Brain microvascular endothelial cell (primary cell): ENCODE data around the gene DPYD.

Experiments
- DNase-seq: peaks from one replicate; pipeline ENCODE4 v3.0.0-alpha.2; 2020
- H3K27ac ChIP-seq: fragments of 250-450 bp; sonication (Bioruptor Pico); 2 replicates; pipeline ENCODE4 v1.5.1; 2020; ENCODE audit warnings: mild to moderate bottlenecking, moderate library complexity
- H3K27me3 ChIP-seq: fragments of 250-450 bp; sonication (Bioruptor Pico); replicated peaks from 2 replicates; pipeline ENCODE4 v1.5.1; 2020; ENCODE audit warnings: mild to moderate bottlenecking
- H3K36me3 ChIP-seq: fragments of 250-450 bp; sonication (Bioruptor Pico); replicated peaks from 2 replicates; pipeline ENCODE4 v1.5.1; 2020; ENCODE audit warnings: mild to moderate bottlenecking
- H3K4me3 ChIP-seq: 2 replicates; pipeline ENCODE4 v1.5.1; 2011; ENCODE audit warnings: low read depth, mild to moderate bottlenecking, control low read depth, low read length, moderate library complexity
- in situ Hi-C: cut with HindIII; loops from 2 replicates; pipeline ENCODE4 v1.10.0; 2017; ENCODE audit warnings: low sequenced_read_pairs, low pct_ligation_motif_present
- TF ChIP-seq, protein P1 (sequence below): IDR thresholded peaks from 2 replicates; pipeline ENCODE4 v1.5.1; 2011; ENCODE audit warnings: low read depth, mild to moderate bottlenecking, moderate library complexity, low read length, control low read depth, inconsistent platforms; ENCODE audit errors: missing control alignments

Gene DPYD

DNA sequence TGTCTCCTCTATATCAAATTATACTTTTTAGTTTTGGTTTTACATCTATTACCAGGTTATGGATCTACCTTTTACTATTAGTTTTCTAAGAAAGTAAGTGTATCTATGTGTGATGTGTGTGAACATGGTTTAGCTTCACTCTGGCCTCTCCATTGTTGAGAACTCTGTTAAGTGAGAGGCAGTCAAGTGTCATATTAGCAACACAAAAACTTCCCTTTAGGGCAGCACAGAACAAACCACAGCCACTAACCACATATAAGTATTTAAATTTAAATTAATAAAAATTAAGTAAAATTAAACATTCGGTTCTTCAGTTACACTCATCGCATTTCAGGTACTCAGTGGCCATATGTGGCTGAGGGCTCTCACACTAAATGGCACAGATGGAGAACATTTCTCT lies 96.6 kb downstream of the DPYD start:
- Histone ChIP-seq H3K27me3 (no peaks in the 10 kb centered on the region), H3K27ac (no peak overlapping the region), H3K4me3 (no peak overlapping the region), H3K36me3 (no peaks in the 10 kb centered on the region)
- TF ChIP-seq, protein P1, sequence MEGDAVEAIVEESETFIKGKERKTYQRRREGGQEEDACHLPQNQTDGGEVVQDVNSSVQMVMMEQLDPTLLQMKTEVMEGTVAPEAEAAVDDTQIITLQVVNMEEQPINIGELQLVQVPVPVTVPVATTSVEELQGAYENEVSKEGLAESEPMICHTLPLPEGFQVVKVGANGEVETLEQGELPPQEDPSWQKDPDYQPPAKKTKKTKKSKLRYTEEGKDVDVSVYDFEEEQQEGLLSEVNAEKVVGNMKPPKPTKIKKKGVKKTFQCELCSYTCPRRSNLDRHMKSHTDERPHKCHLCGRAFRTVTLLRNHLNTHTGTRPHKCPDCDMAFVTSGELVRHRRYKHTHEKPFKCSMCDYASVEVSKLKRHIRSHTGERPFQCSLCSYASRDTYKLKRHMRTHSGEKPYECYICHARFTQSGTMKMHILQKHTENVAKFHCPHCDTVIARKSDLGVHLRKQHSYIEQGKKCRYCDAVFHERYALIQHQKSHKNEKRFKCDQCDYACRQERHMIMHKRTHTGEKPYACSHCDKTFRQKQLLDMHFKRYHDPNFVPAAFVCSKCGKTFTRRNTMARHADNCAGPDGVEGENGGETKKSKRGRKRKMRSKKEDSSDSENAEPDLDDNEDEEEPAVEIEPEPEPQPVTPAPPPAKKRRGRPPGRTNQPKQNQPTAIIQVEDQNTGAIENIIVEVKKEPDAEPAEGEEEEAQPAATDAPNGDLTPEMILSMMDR, result no peak
- DNase-seq, result no peak
- in situ Hi-C loops, result no loop called here

DNA sequence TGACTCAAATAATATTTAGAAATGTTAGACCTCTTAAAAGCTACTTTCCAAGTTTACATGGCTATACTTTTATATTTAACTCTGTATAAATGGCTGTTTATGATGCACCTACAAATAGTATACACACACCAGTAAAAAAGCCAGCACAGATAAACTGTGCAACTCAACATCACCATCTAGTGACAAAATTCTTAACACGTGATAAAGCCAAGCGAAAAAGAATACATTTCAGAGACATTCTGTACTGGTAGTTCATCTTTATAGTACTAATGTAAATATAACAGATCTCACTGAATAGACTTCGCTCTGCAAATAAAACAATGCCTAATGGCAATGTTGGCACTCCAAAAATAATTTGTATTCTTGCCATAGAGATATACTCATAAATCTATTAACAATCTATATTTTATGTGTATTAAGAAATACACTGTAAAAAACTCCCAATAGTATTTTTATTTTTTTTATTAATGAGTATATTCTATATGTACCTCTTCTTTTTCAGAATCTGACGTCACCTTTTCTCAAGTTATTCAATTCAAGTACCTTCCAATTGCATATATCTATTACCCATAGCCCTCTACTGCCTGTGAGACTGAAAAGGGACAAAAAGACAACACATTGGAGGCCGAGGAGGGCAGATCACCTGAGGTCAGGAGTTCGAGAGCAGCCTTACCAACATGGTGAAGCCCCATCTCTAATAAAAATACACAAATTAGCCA lies 100.2 kb downstream of the DPYD start:
- Histone ChIP-seq H3K36me3 (no peaks in the 10 kb centered on the region), H3K27ac (no peak overlapping the region), H3K4me3 (no peak overlapping the region), H3K27me3 (no peaks in the 10 kb centered on the region)
- in situ Hi-C loops, result no loop called here
- DNase-seq, result peak; percentile 25
- TF ChIP-seq, protein P1, result peak; percentile 33

DNA sequence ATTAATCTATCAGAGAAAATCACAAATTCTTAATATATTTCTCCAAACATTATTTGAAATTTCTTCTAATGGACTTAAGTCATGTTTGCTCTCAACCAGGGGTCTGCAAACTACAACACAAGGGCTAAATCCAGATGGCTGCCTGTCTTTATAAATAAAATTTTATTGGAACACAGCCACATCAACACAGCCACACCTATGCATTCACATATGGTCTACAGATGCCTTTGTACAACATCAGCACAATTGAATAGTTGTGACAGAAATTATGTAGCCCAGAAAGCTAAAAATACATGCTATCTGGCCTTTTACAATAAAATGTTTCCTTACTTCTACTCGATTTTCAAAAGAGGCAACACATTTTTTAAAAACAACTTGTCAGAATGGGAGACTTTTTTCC lies 103.9 kb downstream of the DPYD start:
- in situ Hi-C loops, result no loop called here
- TF ChIP-seq, protein P1, result no peak
- DNase-seq, result no peak
- H3K27ac ChIP-seq, result no peak overlapping the region
- no peaks in the 10 kb centered on the region for H3K27me3 ChIP-seq
- H3K36me3 ChIP-seq, result no peaks in the 10 kb centered on the region
- no peak overlapping the region for H3K4me3 ChIP-seq

DNA sequence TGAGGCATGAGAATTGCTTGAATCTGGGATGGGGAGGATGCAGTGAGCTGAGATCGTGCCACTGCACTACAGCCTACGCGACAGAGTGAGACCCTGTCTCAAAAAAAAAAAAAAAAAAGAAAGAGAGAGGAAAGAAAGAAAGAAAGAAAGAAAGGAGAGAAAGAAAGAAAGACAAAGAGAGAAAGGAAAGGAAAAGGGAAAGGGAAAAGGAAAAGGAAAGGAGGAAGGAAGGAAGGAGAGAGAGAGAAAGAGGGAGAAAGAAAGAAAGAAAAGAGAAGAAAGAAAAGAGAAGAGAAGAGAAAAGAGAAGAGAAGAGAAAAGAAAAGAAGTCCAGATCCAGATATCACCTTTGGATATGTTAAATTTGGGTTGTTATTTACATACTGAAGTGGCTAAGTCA lies 106.0 kb downstream of the DPYD start:
- Histone ChIP-seq H3K36me3 (no peaks in the 10 kb centered on the region), H3K27ac (no peak overlapping the region), H3K27me3 (no peaks in the 10 kb centered on the region), H3K4me3 (no peak overlapping the region)
- TF ChIP-seq, protein P1, result no peak
- no peak for DNase-seq
- in situ Hi-C loops, result no loop called here

DNA sequence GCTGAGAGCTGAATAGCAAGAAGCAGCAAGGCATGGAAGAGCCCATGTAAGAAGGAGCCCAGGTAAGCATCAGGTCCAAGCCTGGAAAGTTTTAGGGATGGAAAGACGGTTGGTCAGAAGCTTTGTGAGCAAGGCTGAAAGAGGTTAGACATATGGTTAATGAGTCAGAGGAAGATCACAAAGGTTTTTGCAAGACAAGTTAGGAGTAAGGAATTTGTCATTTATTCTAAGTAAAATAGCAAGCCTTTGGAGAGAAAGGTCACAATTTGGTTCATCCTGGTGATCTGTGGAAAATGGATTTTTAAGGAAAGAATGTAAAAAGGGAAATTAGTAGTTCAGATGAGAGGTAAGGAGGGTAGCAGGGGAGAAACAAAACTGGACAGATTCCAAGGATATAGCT lies 106.7 kb downstream of the DPYD start:
- no peak for DNase-seq
- Histone ChIP-seq H3K27ac (no peak overlapping the region), H3K4me3 (no peak overlapping the region), H3K36me3 (no peaks in the 10 kb centered on the region), H3K27me3 (no peaks in the 10 kb centered on the region)
- in situ Hi-C loops, result no loop called here
- TF ChIP-seq, protein P1, result no peak

DNA sequence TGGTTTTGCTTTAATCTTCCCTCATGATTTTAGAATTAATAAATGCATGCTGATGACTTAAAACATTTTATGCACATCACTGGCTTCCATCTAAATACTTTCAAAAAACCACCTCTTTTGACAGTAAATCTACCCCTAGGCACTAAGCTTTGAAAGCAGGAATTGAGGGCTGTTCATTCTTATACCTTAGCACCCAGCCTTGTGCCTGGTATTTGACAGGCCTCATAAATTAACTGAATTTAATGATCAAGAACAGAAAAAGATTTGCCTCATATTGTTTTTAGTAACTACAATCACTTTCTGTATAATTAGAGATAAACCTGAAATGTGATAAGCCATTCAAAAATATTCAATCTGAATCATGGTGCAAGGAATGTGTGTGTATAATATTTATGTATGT lies 108.8 kb downstream of the DPYD start:
- no peaks in the 10 kb centered on the region for H3K36me3 ChIP-seq
- no peak overlapping the region for H3K4me3 ChIP-seq
- TF ChIP-seq, protein P1, result no peak
- in situ Hi-C loops, result no loop called here
- H3K27me3 ChIP-seq, result no peaks in the 10 kb centered on the region
- H3K27ac ChIP-seq, result no peak overlapping the region
- DNase-seq, result no peak
